H1 (cell line): Measurements from ENCODE around the gene POLE. TPM values are rescaled to one million over a fixed set of nuclear protein-coding genes. Genes with fewer than 3 reads are reported as not detected.

Experiments used
- CTCF ChIA-PET: fragments of 300-600 bp; sonication (Branson Sonifier 250); formaldehyde crosslinking; loops from one replicate; lab custom pipeline; 2021; ENCODE audit not compliant: partially characterized antibody; lab: Charles Lee
- POLR2A ChIA-PET: fragments of 300-600 bp; sonication (Branson Sonifier 250); formaldehyde crosslinking; loops from one replicate; lab custom pipeline; 2021; ENCODE audit warnings: inconsistent platforms; ENCODE audit not compliant: partially characterized antibody; lab: Charles Lee
- DNase-seq, 2 experiments: peaks; one replicate each; pipeline versions ENCODE4 v3.0.0 to v3.0.0-alpha.2; 2010 to 2022; ENCODE audit warnings: low spot score in 2 of 2, low read depth in 1 of 2, mixed read lengths in 1 of 2
- FAIRE-seq: peaks from 2 replicates; lab custom pipeline; 2011; peaks lifted over from hg19 to GRCh38; lab: Jason Lieb, UNC
- H2AFZ ChIP-seq: 2 replicates; pipeline ENCODE4 v1.8.1; 2012; ENCODE audit warnings: low read length, inconsistent platforms
- H2AK5ac ChIP-seq: 2 replicates; pipeline ENCODE4 v1.6.1; 2013; ENCODE audit warnings: low read depth, low read length
- H2BK120ac ChIP-seq: replicated peaks from 2 replicates; pipeline ENCODE3; 2013; ENCODE audit warnings: low read depth, low read length, inconsistent platforms
- H2BK12ac ChIP-seq: 2 replicates; pipeline ENCODE4 v1.6.1; 2013; ENCODE audit warnings: low read depth, low read length
- H2BK15ac ChIP-seq: 2 replicates; pipeline ENCODE4 v1.6.1; 2013; ENCODE audit warnings: low read length
- H2BK20ac ChIP-seq: 2 replicates; pipeline ENCODE4 v1.6.1; 2013; ENCODE audit warnings: low read length
- H2BK5ac ChIP-seq: 2 replicates; pipeline ENCODE4 v1.6.1; 2013; ENCODE audit warnings: low read depth, low read length
- H3K14ac ChIP-seq: 2 replicates; pipeline ENCODE4 v1.6.1; 2013; ENCODE audit warnings: inconsistent platforms; ENCODE audit not compliant: insufficient read length
- H3K18ac ChIP-seq: 2 replicates; pipeline ENCODE4 v1.6.1; 2013; ENCODE audit warnings: low read length; ENCODE audit errors: extremely low read depth
- H3K23ac ChIP-seq: 2 replicates; pipeline ENCODE4 v1.6.1; 2013; ENCODE audit warnings: inconsistent platforms; ENCODE audit not compliant: insufficient read length
- H3K23me2 ChIP-seq: 2 replicates; pipeline ENCODE4 v1.6.1; 2013; ENCODE audit warnings: low read depth, low read length
- H3K27ac ChIP-seq: 2 replicates; pipeline ENCODE4 v1.6.1; 2011; ENCODE audit warnings: low read depth, low read length, inconsistent platforms
- H3K27me3 ChIP-seq, 4 experiments: replicated peaks in 1 of 4; 1 replicate in 1 of 4; 2 replicates in 3 of 4; pipeline versions ENCODE4 v1.6.1 to v1.8.1; 2011 to 2013; ENCODE audit warnings: low read length in 3 of 4, mild to moderate bottlenecking in 3 of 4, inconsistent platforms in 2 of 4, mixed read lengths in 2 of 4, moderate library complexity in 1 of 4; ENCODE audit not compliant: control insufficient read depth in 3 of 4, insufficient read depth in 3 of 4; ENCODE audit errors: extremely low read depth in 1 of 4
- H3K36me3 ChIP-seq, 4 experiments: 2 replicates each; pipeline versions ENCODE4 v1.6.1 to v1.8.1; 2011 to 2013; ENCODE audit warnings: mild to moderate bottlenecking in 4 of 4, low read length in 3 of 4, moderate library complexity in 2 of 4, control low read depth in 1 of 4, inconsistent platforms in 1 of 4; ENCODE audit not compliant: insufficient read depth in 4 of 4, control insufficient read depth in 2 of 4
- H3K4ac ChIP-seq: replicated peaks from 2 replicates; pipeline ENCODE3; 2013; ENCODE audit warnings: low read length, low read depth, mixed read lengths, inconsistent platforms; ENCODE audit not compliant: insufficient read length
- H3K4me1 ChIP-seq, 4 experiments: replicated peaks in 1 of 4; 1 replicate in 1 of 4; 2 replicates in 3 of 4; pipeline versions ENCODE4 v1.6.1 to v1.8.1; 2011 to 2013; ENCODE audit warnings: low read length in 3 of 4, inconsistent platforms in 2 of 4, mixed read lengths in 1 of 4; ENCODE audit not compliant: insufficient read depth in 4 of 4, control insufficient read depth in 3 of 4
- H3K4me2 ChIP-seq, 2 experiments: 2 replicates each; pipeline versions ENCODE4 v1.6.1 to v1.8.1; 2011 to 2013; ENCODE audit warnings: low read depth in 2 of 2, low read length in 2 of 2, control low read depth in 1 of 2, inconsistent platforms in 1 of 2, mild to moderate bottlenecking in 1 of 2; ENCODE audit not compliant: insufficient read depth in 1 of 2
- H3K4me3 ChIP-seq, 4 experiments: fragments of 200-600, 300-600 bp in 1 of 4; sonication (generic), shearing (Covaris generic), sonication (Bioruptor Twin) in 1 of 4; 2 replicates each; pipeline versions ENCODE4 v1.5.1 to v1.8.1; 2011 to 2016; ENCODE audit warnings: low read length in 4 of 4, low read depth in 3 of 4, control low read depth in 2 of 4, inconsistent platforms in 2 of 4, mild to moderate bottlenecking in 2 of 4, mixed read lengths in 1 of 4, moderate library complexity in 1 of 4; ENCODE audit not compliant: insufficient read depth in 2 of 4; ENCODE audit errors: extremely low read depth in 1 of 4
- H3K56ac ChIP-seq: replicated peaks from 2 replicates; pipeline ENCODE3; 2013; ENCODE audit warnings: low read depth, mild to moderate bottlenecking, mixed read lengths, low read length, inconsistent platforms; ENCODE audit not compliant: insufficient read length
- H3K79me1 ChIP-seq: 2 replicates; pipeline ENCODE4 v1.6.1; 2013; ENCODE audit warnings: low read depth, low read length, control low read depth
- H3K79me2 ChIP-seq, 2 experiments: 2 replicates each; pipeline versions ENCODE4 v1.6.1 to v1.8.1; 2012 to 2013; ENCODE audit warnings: low read length in 2 of 2, mild to moderate bottlenecking in 2 of 2, inconsistent platforms in 1 of 2; ENCODE audit not compliant: insufficient read depth in 2 of 2, control insufficient read depth in 1 of 2
- H3K9ac ChIP-seq, 4 experiments: replicated peaks in 1 of 4; 1 replicate in 1 of 4; 2 replicates in 3 of 4; pipeline versions ENCODE4 v1.6.1 to v1.8.1; 2011 to 2013; ENCODE audit warnings: low read depth in 3 of 4, low read length in 3 of 4, control low read depth in 2 of 4, mild to moderate bottlenecking in 2 of 4, moderate library complexity in 2 of 4, inconsistent platforms in 1 of 4; ENCODE audit errors: extremely low read depth in 1 of 4
- H3K9me3 ChIP-seq, 2 experiments: 2 replicates each; pipeline versions ENCODE4 v1.6.1 to v1.8.1; 2012 to 2013; ENCODE audit warnings: mild to moderate bottlenecking in 2 of 2, moderate library complexity in 2 of 2, control low read depth in 1 of 2, inconsistent platforms in 1 of 2, low read depth in 1 of 2, low read length in 1 of 2, mixed read lengths in 1 of 2; ENCODE audit not compliant: insufficient read depth in 2 of 2
- H4K20me1 ChIP-seq, 2 experiments: replicated peaks in 1 of 2; 2 replicates each; pipeline versions ENCODE3 to v1.8.1; 2011 to 2013; ENCODE audit warnings: inconsistent platforms in 2 of 2, low read length in 2 of 2, mild to moderate bottlenecking in 1 of 2; ENCODE audit not compliant: insufficient read depth in 2 of 2, control insufficient read depth in 1 of 2
- H4K5ac ChIP-seq: 2 replicates; pipeline ENCODE4 v1.6.1; 2013; ENCODE audit warnings: low read length, low read depth, mixed read lengths, inconsistent platforms; ENCODE audit not compliant: insufficient read length
- H4K8ac ChIP-seq: 2 replicates; pipeline ENCODE4 v1.8.0; 2013; ENCODE audit warnings: mild to moderate bottlenecking, moderate library complexity, low read length, inconsistent platforms; ENCODE audit not compliant: insufficient read depth; ENCODE audit errors: extremely low read depth
- H4K91ac ChIP-seq: replicated peaks from 2 replicates; pipeline ENCODE3; 2013; ENCODE audit warnings: low read length, mixed read lengths, inconsistent platforms; ENCODE audit not compliant: insufficient read length
- CHD1 ChIP-seq: IDR thresholded peaks from 2 replicates; pipeline ENCODE4 v1.6.1; 2012; ENCODE audit warnings: low read depth, low read length, improper control_type of control experiment
- FOSL1 ChIP-seq: IDR thresholded peaks from 2 replicates; pipeline ENCODE4 v1.6.1; 2011; ENCODE audit warnings: mild to moderate bottlenecking, low read depth, low read length, moderate library complexity; ENCODE audit not compliant: insufficient read depth
- HDAC2 ChIP-seq, 2 experiments: fragments of 300-600 bp in 1 of 2; sonication (generic) in 1 of 2; IDR thresholded peaks; 2 replicates each; pipeline ENCODE4 v1.6.1; 2011 to 2012; ENCODE audit warnings: low read depth in 2 of 2, low read length in 2 of 2, mild to moderate bottlenecking in 2 of 2, moderate library complexity in 2 of 2, borderline replicate concordance in 1 of 2, inconsistent platforms in 1 of 2
- MAX ChIP-seq: IDR thresholded peaks from 2 replicates; pipeline ENCODE4 v1.6.1; 2012; ENCODE audit warnings: inconsistent platforms
- PHF8 ChIP-seq: fragments of 200-600 bp; sonication (generic); conservative IDR thresholded peaks from 2 replicates; pipeline ENCODE4 v1.7.1; 2012; ENCODE audit warnings: low read depth, mild to moderate bottlenecking, inconsistent platforms, low read length, moderate library complexity
- SP2 ChIP-seq: IDR thresholded peaks from 2 replicates; pipeline ENCODE4 v1.6.1; 2012; ENCODE audit warnings: mild to moderate bottlenecking, low read length, inconsistent platforms
- TAF1 ChIP-seq: IDR thresholded peaks from 2 replicates; pipeline ENCODE4 v1.6.1; 2011; ENCODE audit warnings: mild to moderate bottlenecking, low read depth, low read length
- TEAD4 ChIP-seq: IDR thresholded peaks from 2 replicates; pipeline ENCODE4 v1.6.1; 2012; ENCODE audit warnings: low read depth, low read length, inconsistent platforms, mixed read lengths
- WGBS, 2 experiments: shearing (Covaris generic) in 1 of 2; methylation state at CpG; one replicate each; pipeline versions ENCODE4 v1.1.6 to v1.1.7; 2013 to 2015; ENCODE audit warnings: low lambda C conversion rate in 2 of 2, mixed read lengths in 2 of 2, inconsistent platforms in 1 of 2, low coverage in 1 of 2, missing lambda C conversion rate in 1 of 2; ENCODE audit not compliant: insufficient replicate concordance in 2 of 2, insufficient coverage in 1 of 2, insufficient read length in 1 of 2; ENCODE audit errors: extremely low coverage in 1 of 2, missing lambda C conversion rate in 1 of 2; 5-methylcytosine and 5-hydroxymethylcytosine counted together
- polyA plus RNA-seq, 7 experiments: library from polyadenylated mRNA; depleted of rRNA in 3 of 7; stranded (reverse) in 5 of 7; unstranded in 2 of 7; fragments of >200 nt in 5 of 7; fragments of 200-250 nt in 2 of 7; gene quantifications; 1 replicate in 5 of 7; 2 replicates in 1 of 7; 4 replicates in 1 of 7; pipeline versions ENCODE4 v1.2.1 to v1.2.3, GENCODE V29; 2011 to 2013; ENCODE audit warnings: missing spikeins in 2 of 7, mixed read lengths in 2 of 7
- total RNA-seq: library from RNA; stranded (reverse); fragmentation: NEBNext Ultra II Directional; extraction: Animal tissue kit (Norgen Biotek cat#: 25700); gene quantifications from 2 replicates; pipeline ENCODE4 v1.2.1, GENCODE V29; 2021

POLE gene
- total and polyA plus RNA-seq, 2 of the 8 experiments (the other 6 are each of a cell fraction or from before 2014, with no cell fraction given): 59.7 to 115 TPM

GRCh38 chr12:132700212-132700822 is 13.2 kb upstream of the POLE start:
- no peak for FAIRE-seq
- H4K20me1 ChIP-seq: peaks cover 2 to 3% of the 10 kb centered on the region in 2 experiments
- 97% methylated on average over 10 of the region's 10 CpGs; no CpG with 5 or more reads in 1 of the 2 experiments for WGBS, 2 experiments
- ChIA-PET POLR2A (interaction anchor here (3.2 kb wide), 1 partner anchor 10 kb away, joined by 20 read pairs; the partner anchor contains the start of gene PGAM5), CTCF (interaction anchor here (0.8 kb wide), 1 partner anchor 9 kb away, joined by 3 read pairs; no protein-coding TSS in a partner anchor)
- no peak overlapping the region for H3K23ac ChIP-seq
- H3K27ac ChIP-seq: no peak overlapping the region
- H3K4ac ChIP-seq: no peak overlapping the region
- no peaks in the 10 kb centered on the region for H3K9me3 ChIP-seq
- H4K91ac ChIP-seq: no peak overlapping the region
- no peak overlapping the region for H3K18ac ChIP-seq
- no peak overlapping the region for H2BK20ac ChIP-seq
- no peak overlapping the region for H3K4me3 ChIP-seq
- H3K79me1 ChIP-seq: no peaks in the 10 kb centered on the region
- no peak overlapping the region for H2BK120ac ChIP-seq
- no peaks in the 10 kb centered on the region for H3K27me3 ChIP-seq
- H3K14ac ChIP-seq: no peak overlapping the region
- H3K36me3 ChIP-seq: peaks cover 4 to 25% (median 14%) of the 10 kb centered on the region in 4 experiments; a peak in 6 of 8 replicates
- no peak overlapping the region for H2BK12ac ChIP-seq
- H3K23me2 ChIP-seq: no peaks in the 10 kb centered on the region
- no peak overlapping the region for H3K56ac ChIP-seq
- no peak for TF ChIP-seq TAF1
- TF ChIP-seq FOSL1: no peak
- no peak for TF ChIP-seq CHD1
- TF ChIP-seq PHF8: no peak
- no peak for TF ChIP-seq SP2
- no peak for TF ChIP-seq TEAD4
- TF ChIP-seq MAX: no peak
- TF ChIP-seq HDAC2 (IDR thresholded peaks at IDR 0.05; ENCODE audit: borderline replicate concordance in 1 of 2, low read depth in 2 of 2, low read length in 2 of 2): no peak
- H2AFZ ChIP-seq: no peak overlapping the region
- H3K4me1 ChIP-seq: no peaks in the 10 kb centered on the region; a peak in 1 of 7 replicates
- no peak overlapping the region for H3K9ac ChIP-seq
- no peak overlapping the region for H2BK5ac ChIP-seq
- no peak for DNase-seq
- H2BK15ac ChIP-seq: no peak overlapping the region
- no peak overlapping the region for H3K4me2 ChIP-seq
- H4K5ac ChIP-seq: no peak overlapping the region
- no peak overlapping the region for H4K8ac ChIP-seq
- H3K79me2 ChIP-seq: no peaks in the 10 kb centered on the region
- no peak overlapping the region for H2AK5ac ChIP-seq
